GM12878 (cell line): ENCODE results near the gene UBAC2. TPM values are rescaled to one million over a fixed set of nuclear protein-coding genes. Genes with fewer than 3 reads are reported as not detected.

ENCODE experiments used
- ATAC-seq: fragments of 200-7000 bp; cut with Tn5 transposase; 3 replicates; pipeline ENCODE4 v1.9.1; 2020; ENCODE audit warnings: mild to moderate bottlenecking, moderate library complexity
- BruUV-seq: library from RNA; stranded (reverse); fragments of 400-500 nt; replicated peaks from 2 replicates; lab custom pipeline; 2021; lab: Mats Ljungman, UMichigan
- CTCF ChIA-PET: fragments of 300-600 bp; sonication (Branson Sonifier 250); formaldehyde crosslinking; extraction: SDS; loops from one replicate; lab custom pipeline; 2021; ENCODE audit warnings: inconsistent platforms; lab: Yijun Ruan, JAX
- POLR2A ChIA-PET: fragments of 350-600 bp; formaldehyde crosslinking; extraction: SDS; loops from one replicate; lab custom pipeline; 2021; ENCODE audit warnings: inconsistent platforms; lab: Charles Lee
- RAD21 ChIA-PET: fragments of 300-600 bp; sonication (Branson Sonifier 250); formaldehyde crosslinking; loops from one replicate; lab custom pipeline; 2023; ENCODE audit warnings: antibody characterized with exemption; ENCODE audit not compliant: unreplicated experiment; lab: Charles Lee
- SMC1A ChIA-PET: fragments of 300-600 bp; sonication (Branson Sonifier 250); formaldehyde crosslinking; loops from one replicate; lab custom pipeline; 2023; ENCODE audit not compliant: unreplicated experiment, uncharacterized antibody; lab: Charles Lee
- DNase-seq: peaks from one replicate; pipeline ENCODE4 v3.0.0-alpha.2; 2011; ENCODE audit warnings: low read depth, low spot score
- FAIRE-seq: peaks from 3 replicates; lab custom pipeline; 2011; peaks lifted over from hg19 to GRCh38; lab: Jason Lieb, UNC
- H2AFZ ChIP-seq: 2 replicates; pipeline ENCODE4 v1.6.0; 2011; ENCODE audit warnings: low read depth, low read length, control low read depth; ENCODE audit not compliant: control insufficient read depth
- H3K27ac ChIP-seq: 2 replicates; pipeline ENCODE4 v1.5.1; 2011; ENCODE audit warnings: control low read depth; ENCODE audit not compliant: control insufficient read depth, insufficient read depth
- H3K27me3 ChIP-seq, 2 experiments: replicated peaks in 1 of 2; 2 replicates each; pipeline versions ENCODE4 v1.6.0 to v1.6.1; 2011; ENCODE audit warnings: low read length in 1 of 2; ENCODE audit not compliant: control insufficient read depth in 2 of 2, insufficient read depth in 2 of 2
- H3K36me3 ChIP-seq, 2 experiments: 2 replicates each; pipeline ENCODE4 v1.5.1; 2011; ENCODE audit warnings: low read length in 1 of 2; ENCODE audit not compliant: control insufficient read depth in 2 of 2, insufficient read depth in 2 of 2
- H3K4me1 ChIP-seq: 2 replicates; pipeline ENCODE4 v1.6.1; 2011; ENCODE audit warnings: mild to moderate bottlenecking, low read length, moderate library complexity, mixed read lengths; ENCODE audit not compliant: control insufficient read depth, insufficient read depth
- H3K4me2 ChIP-seq: 2 replicates; pipeline ENCODE4 v1.6.0; 2011; ENCODE audit warnings: control low read depth; ENCODE audit not compliant: control insufficient read depth, insufficient read depth
- H3K4me3 ChIP-seq: fragments of 200-600 bp; sonication (generic); 2 replicates; pipeline ENCODE4 v1.5.1; 2016
- H3K79me2 ChIP-seq: 2 replicates; pipeline ENCODE4 v1.6.0; 2011; ENCODE audit warnings: low read length; ENCODE audit not compliant: control insufficient read depth, insufficient read depth
- H3K9ac ChIP-seq: 2 replicates; pipeline ENCODE4 v1.8.0; 2011; ENCODE audit warnings: low read length, control low read depth, mixed read lengths; ENCODE audit not compliant: control insufficient read depth, insufficient read depth
- H3K9me3 ChIP-seq: replicated peaks from 3 replicates; pipeline ENCODE4 v1.5.1; 2011; ENCODE audit warnings: mild to moderate bottlenecking, low read length; ENCODE audit not compliant: control insufficient read depth, insufficient read depth
- H4K20me1 ChIP-seq: 2 replicates; pipeline ENCODE4 v1.6.0; 2011; ENCODE audit not compliant: control insufficient read depth, insufficient read depth
- ATF3 ChIP-seq: IDR thresholded peaks from 2 replicates; pipeline ENCODE4 v1.6.1; 2011; ENCODE audit warnings: low read depth, mild to moderate bottlenecking, low read length, moderate library complexity, borderline replicate concordance; ENCODE audit errors: extremely low read depth
- BACH1 ChIP-seq: fragments of 450-650 bp; IDR thresholded peaks from 2 replicates; pipeline ENCODE4 v1.6.1; 2017; ENCODE audit warnings: mild to moderate bottlenecking, borderline replicate concordance
- CEBPZ ChIP-seq: fragments of 150-350 bp; IDR thresholded peaks from 2 replicates; pipeline ENCODE4 v1.6.1; 2016; ENCODE audit warnings: low read depth, low read length
- CTCF ChIP-seq, 3 experiments: IDR thresholded peaks in 2 of 3; conservative IDR thresholded peaks in 1 of 3; 2 replicates each; pipeline ENCODE4 v1.5.1; 2011; ENCODE audit warnings: low read depth in 3 of 3, low read length in 3 of 3, mild to moderate bottlenecking in 3 of 3, control low read depth in 2 of 3, moderate library complexity in 2 of 3, inconsistent platforms in 1 of 3, mixed read lengths in 1 of 3; ENCODE audit not compliant: control insufficient read depth in 2 of 3, insufficient read depth in 1 of 3; ENCODE audit errors: extremely low read depth in 1 of 3
- GATAD2B ChIP-seq: fragments of 450-650 bp; conservative IDR thresholded peaks from 2 replicates; pipeline ENCODE4 v1.6.1; 2017; ENCODE audit warnings: low read depth, mild to moderate bottlenecking, moderate library complexity
- HCFC1 ChIP-seq: fragments of 150-350 bp; IDR thresholded peaks from 2 replicates; pipeline ENCODE4 v1.6.1; 2014; ENCODE audit warnings: low read length
- MLLT1 ChIP-seq: fragments of 450-650 bp; IDR thresholded peaks from 2 replicates; pipeline ENCODE4 v1.6.1; 2016; ENCODE audit warnings: mild to moderate bottlenecking
- POLR2AphosphoS2 ChIP-seq: IDR thresholded peaks from 2 replicates; pipeline ENCODE4 v1.6.1; 2011; ENCODE audit warnings: low read depth, mild to moderate bottlenecking, low read length, improper control_type of control experiment, moderate library complexity
- RUNX3 ChIP-seq: IDR thresholded peaks from 2 replicates; pipeline ENCODE4 v1.6.1; 2012; ENCODE audit warnings: low read length, inconsistent platforms
- SMC3 ChIP-seq: IDR thresholded peaks from 2 replicates; pipeline ENCODE4 v1.6.1; 2011; ENCODE audit warnings: low read length, improper control_type of control experiment, borderline replicate concordance
- TCF12 ChIP-seq: IDR thresholded peaks from 2 replicates; pipeline ENCODE4 v1.6.1; 2011; ENCODE audit warnings: low read depth, mild to moderate bottlenecking, low read length
- TCF3 ChIP-seq: IDR thresholded peaks from 2 replicates; pipeline ENCODE4 v1.6.1; 2012; ENCODE audit warnings: low read depth, mild to moderate bottlenecking, low read length, borderline replicate concordance; ENCODE audit not compliant: insufficient read depth
- ZBTB33 ChIP-seq: fragments of 450-650 bp; IDR thresholded peaks from 2 replicates; pipeline ENCODE4 v1.6.1; 2017; ENCODE audit warnings: mild to moderate bottlenecking
- WGBS: methylation state at CpG from one replicate; pipeline ENCODE4 v1.1.6; 2016; ENCODE audit warnings: low lambda C conversion rate; ENCODE audit not compliant: insufficient replicate concordance, insufficient coverage; ENCODE audit errors: missing lambda C conversion rate; 5-methylcytosine and 5-hydroxymethylcytosine counted together
- in situ Hi-C: fragments of 300-500 bp; cut with MboI; formaldehyde crosslinking; loops from 9 replicates; pipeline ENCODE4 v1.14.3; 2018; ENCODE audit warnings: mixed read lengths
- intact Hi-C: fragments of 100-400 bp; cut with micrococcal nuclease; formaldehyde crosslinking; loops from one replicate; pipeline ENCODE4 v1.14.2; 2022; ENCODE audit not compliant: unreplicated experiment
- polyA plus RNA-seq, 11 experiments: library from polyadenylated mRNA; depleted of rRNA in 4 of 11; unstranded in 6 of 11; stranded (reverse) in 5 of 11; fragments of >200 nt; fragmentation: Nextera tagmentation in 4 of 11; fragmentation: Illumina TruSeq in 1 of 11; extraction: Ambion mirVana in 4 of 11; extraction: Trizol in 1 of 11; gene quantifications; 1 replicate in 1 of 11; 2 replicates in 10 of 11; pipeline versions ENCODE4 v1.2.1 to v1.2.3, GENCODE V29; 2011 to 2016; ENCODE audit warnings: inconsistent platforms in 2 of 11, missing spikeins in 2 of 11, low read depth in 1 of 11
- total RNA-seq, 4 experiments: library from RNA; depleted of rRNA in 3 of 4; stranded (reverse); fragments of >200 nt in 3 of 4; fragmentation: Illumina TruSeq in 1 of 4; extraction: Trizol in 1 of 4; gene quantifications; 2 replicates each; pipeline versions ENCODE4 v1.2.1 to v1.2.3, GENCODE V29; 2013 to 2021

The UBAC2 gene
- total and polyA plus RNA-seq, 10 of the 15 experiments (the other 5 are each of a cell fraction or from before 2014, with no cell fraction given), result 3.0 to 54.6 (median 17.4) TPM

- H3K9ac ChIP-seq, result no peak overlapping the region
- peaks cover 2% of the 10 kb centered on the region for H3K79me2 ChIP-seq
- in situ Hi-C loops, result loop anchor here (5.0 to 10.0 kb wide), 2 partner anchors 84 to 406 kb away; no protein-coding TSS in a partner anchor
- H3K9me3 ChIP-seq, result no peaks in the 10 kb centered on the region
- CTCF ChIA-PET, result interaction anchor here (0.7 to 2.7 kb wide), 7 partner anchors 9 to 244 kb away, joined by 3 to 16 read pairs (median 5); no protein-coding TSS in a partner anchor
- H3K4me2 ChIP-seq, result no peak overlapping the region
- no TSS peak for BruUV-seq
- intact Hi-C loops, result loop anchor here (10.0 kb wide), 1 partner anchor 344 kb away; the partner anchor contains the start of gene CLYBL
- FAIRE-seq (no peak), DNase-seq (no peak), ATAC-seq (no peak)
- POLR2A ChIA-PET, result no interaction called here
- no peak for TF ChIP-seq BACH1
- no peak for TF ChIP-seq POLR2AphosphoS2
- TF ChIP-seq CTCF (IDR thresholded peaks at IDR 0.05 in 2 of 3, conservative IDR thresholded peaks at IDR 0.05 in 1 of 3; ENCODE audit: control insufficient read depth in 2 of 3, extremely low read depth in 1 of 3, insufficient read depth in 1 of 3, low read depth in 3 of 3, low read length in 3 of 3), result no peak
- TF ChIP-seq CEBPZ, result no peak
- TF ChIP-seq MLLT1, result no peak
- no peak for TF ChIP-seq GATAD2B
- no peak for TF ChIP-seq TCF12
- TF ChIP-seq RUNX3, result no peak
- TF ChIP-seq SMC3, result no peak
- no peak for TF ChIP-seq HCFC1
- TF ChIP-seq TCF3, result no peak
- no peak for TF ChIP-seq ATF3
- no peak for TF ChIP-seq ZBTB33
- WGBS, result 90% methylated on average over 1 of the region's 1 CpG
- H3K4me3 ChIP-seq, result no peak overlapping the region
- SMC1A ChIA-PET, result interaction anchor here (1.0 to 2.7 kb wide), 5 partner anchors 9 to 120 kb away, joined by 3 to 14 read pairs (median 4); no protein-coding TSS in a partner anchor
- H2AFZ ChIP-seq, result no peak overlapping the region
- RAD21 ChIA-PET, result interaction anchor here (0.9 to 2.4 kb wide), 4 partner anchors 9 to 84 kb away, joined by 3 to 13 read pairs (median 6); no protein-coding TSS in a partner anchor
- H3K36me3 ChIP-seq, result peaks cover 2 to 3% of the 10 kb centered on the region in 2 experiments; a peak in 2 of 4 replicates
- H3K27me3 ChIP-seq, result no peaks in the 10 kb centered on the region
- no peaks in the 10 kb centered on the region for H4K20me1 ChIP-seq
- no peak overlapping the region for H3K27ac ChIP-seq
- peaks cover 18% of the 10 kb centered on the region for H3K4me1 ChIP-seq
Measured at GRCh38 chr13:99261059-99261458, 60.4 kb downstream of the UBAC2 start.
